Neural crest cell (in vitro differentiated cells): ENCODE measurements around the gene ZFP62. TPM values are rescaled to one million over a fixed set of nuclear protein-coding genes. Genes with fewer than 3 reads are reported as not detected.

Experiments used
- DNase-seq: peaks from one replicate; pipeline ENCODE4 v3.0.0; 2021; ENCODE audit warnings: low read depth, mixed read lengths, low spot score
- H3K27ac Mint-ChIP-seq: one replicate; pipeline ENCODE4 v1.8.0; 2021; ENCODE audit warnings: mild to moderate bottlenecking, mixed read lengths; ENCODE audit not compliant: unreplicated experiment
- H3K27me3 Mint-ChIP-seq: 2 replicates; pipeline ENCODE4 v1.8.0; 2021; ENCODE audit warnings: low read depth, mild to moderate bottlenecking, mixed read lengths
- H3K36me3 Mint-ChIP-seq: 2 replicates; pipeline ENCODE4 v1.8.0; 2021; ENCODE audit warnings: low read depth, mild to moderate bottlenecking, mixed read lengths
- H3K4me1 Mint-ChIP-seq: 2 replicates; pipeline ENCODE4 v1.8.0; 2021; ENCODE audit warnings: mixed read lengths
- H3K4me3 Mint-ChIP-seq: one replicate; pipeline ENCODE4 v1.8.0; 2021; ENCODE audit warnings: mild to moderate bottlenecking, mixed read lengths
- H3K9me3 Mint-ChIP-seq: 2 replicates; pipeline ENCODE4 v1.8.0; 2021; ENCODE audit warnings: mixed read lengths
- total RNA-seq: library from RNA; stranded (reverse); gene quantifications from 2 replicates; pipeline ENCODE4 v1.2.1, GENCODE V29; 2021
- TF ChIP-seq, protein P1 (sequence below): fragments of 200-600 bp; sonication (generic); conservative IDR thresholded peaks from 2 replicates; pipeline ENCODE4 v1.5.0; 2021; ENCODE audit warnings: antibody characterized with exemption, mild to moderate bottlenecking

ZFP62 gene
- total RNA-seq, 1 donor from 2014 or later = 44.4 TPM

DNA sequence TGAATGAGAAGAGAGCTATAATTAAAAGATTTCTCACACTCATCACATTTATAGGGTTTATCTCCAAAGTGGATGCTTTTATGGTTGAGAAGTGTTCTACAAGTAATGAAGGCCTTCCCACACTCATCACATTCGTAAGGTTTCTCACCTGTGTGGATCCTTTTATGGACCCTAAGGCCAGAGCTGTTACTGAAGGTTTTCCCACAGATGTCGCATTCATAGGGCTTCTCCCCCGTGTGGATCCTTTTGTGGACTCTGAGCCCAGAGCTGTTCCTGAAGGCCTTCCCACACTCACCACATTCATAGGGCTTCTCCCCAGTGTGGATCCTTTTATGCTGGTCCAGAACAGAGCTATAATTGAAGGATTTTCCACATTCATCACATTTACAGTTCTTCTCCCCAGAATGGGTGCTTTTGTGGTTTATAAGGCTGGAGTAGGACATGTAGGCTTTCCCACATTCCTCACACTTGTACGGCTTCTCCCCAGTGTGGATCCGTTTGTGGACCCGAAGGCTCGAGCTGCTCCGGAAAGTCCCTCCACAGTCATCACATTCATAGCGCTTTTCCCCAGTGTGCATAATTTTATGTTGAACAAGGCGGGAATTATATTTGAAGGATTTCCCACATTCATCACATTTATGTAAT lies 10.5 kb downstream of the ZFP62 start:
- Mint-ChIP-seq H3K4me1 (no peaks in the 10 kb centered on the region), H3K27me3 (no peaks in the 10 kb centered on the region), H3K4me3 (no peak overlapping the region), H3K36me3 (peaks cover 88% of the 10 kb centered on the region), H3K9me3 (peaks cover 39% of the 10 kb centered on the region), H3K27ac (no peak overlapping the region)
- TF ChIP-seq, protein P1, sequence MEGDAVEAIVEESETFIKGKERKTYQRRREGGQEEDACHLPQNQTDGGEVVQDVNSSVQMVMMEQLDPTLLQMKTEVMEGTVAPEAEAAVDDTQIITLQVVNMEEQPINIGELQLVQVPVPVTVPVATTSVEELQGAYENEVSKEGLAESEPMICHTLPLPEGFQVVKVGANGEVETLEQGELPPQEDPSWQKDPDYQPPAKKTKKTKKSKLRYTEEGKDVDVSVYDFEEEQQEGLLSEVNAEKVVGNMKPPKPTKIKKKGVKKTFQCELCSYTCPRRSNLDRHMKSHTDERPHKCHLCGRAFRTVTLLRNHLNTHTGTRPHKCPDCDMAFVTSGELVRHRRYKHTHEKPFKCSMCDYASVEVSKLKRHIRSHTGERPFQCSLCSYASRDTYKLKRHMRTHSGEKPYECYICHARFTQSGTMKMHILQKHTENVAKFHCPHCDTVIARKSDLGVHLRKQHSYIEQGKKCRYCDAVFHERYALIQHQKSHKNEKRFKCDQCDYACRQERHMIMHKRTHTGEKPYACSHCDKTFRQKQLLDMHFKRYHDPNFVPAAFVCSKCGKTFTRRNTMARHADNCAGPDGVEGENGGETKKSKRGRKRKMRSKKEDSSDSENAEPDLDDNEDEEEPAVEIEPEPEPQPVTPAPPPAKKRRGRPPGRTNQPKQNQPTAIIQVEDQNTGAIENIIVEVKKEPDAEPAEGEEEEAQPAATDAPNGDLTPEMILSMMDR = no peak
- no peak for DNase-seq

DNA sequence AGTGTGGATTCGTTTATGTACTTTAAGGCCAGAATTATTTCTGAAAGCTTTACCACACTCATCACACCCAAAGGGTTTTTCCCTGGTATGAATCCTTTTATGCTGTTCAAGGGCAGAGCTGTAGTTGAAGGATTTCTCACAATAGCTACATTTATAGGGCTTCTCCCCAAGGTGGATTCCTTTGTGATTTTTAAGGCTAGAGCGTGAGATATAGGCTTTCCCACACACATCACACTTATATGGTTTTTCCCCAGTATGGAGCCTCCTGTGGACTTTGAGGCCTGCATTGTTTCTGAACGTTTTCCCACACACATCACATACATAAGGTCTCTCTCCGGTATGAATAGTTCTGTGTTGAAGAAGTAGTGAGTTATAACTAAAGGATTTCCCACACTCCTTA lies 11.2 kb downstream of the ZFP62 start:
- peaks cover 86% of the 10 kb centered on the region for H3K36me3 Mint-ChIP-seq
- H3K27me3 Mint-ChIP-seq = no peaks in the 10 kb centered on the region
- no peaks in the 10 kb centered on the region for H3K4me1 Mint-ChIP-seq
- H3K27ac Mint-ChIP-seq = no peak overlapping the region
- TF ChIP-seq, protein P1 = no peak
- no peak for DNase-seq
- H3K4me3 Mint-ChIP-seq = no peak overlapping the region
- H3K9me3 Mint-ChIP-seq = peaks cover 40% of the 10 kb centered on the region

DNA sequence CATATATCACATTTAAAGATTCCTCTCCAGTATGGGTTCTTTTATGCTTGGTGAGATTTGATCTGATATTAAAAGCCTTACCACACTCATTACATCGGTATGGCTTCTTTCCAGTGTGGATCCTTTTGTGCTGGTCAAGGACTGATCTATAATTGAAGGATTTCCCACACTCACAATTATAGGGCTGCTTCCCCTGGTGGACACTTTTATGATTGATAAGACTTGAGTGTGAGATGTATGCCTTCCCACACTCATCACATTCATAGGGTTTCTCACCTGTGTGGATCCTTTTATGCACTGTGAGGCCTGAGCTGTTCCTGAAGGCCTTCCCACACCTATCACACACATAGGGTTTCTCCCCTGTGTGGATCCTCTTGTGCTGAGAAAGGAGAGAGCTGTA lies 12.2 kb downstream of the ZFP62 start:
- Mint-ChIP-seq H3K4me3 (no peak overlapping the region), H3K9me3 (peaks cover 40% of the 10 kb centered on the region)

DNA sequence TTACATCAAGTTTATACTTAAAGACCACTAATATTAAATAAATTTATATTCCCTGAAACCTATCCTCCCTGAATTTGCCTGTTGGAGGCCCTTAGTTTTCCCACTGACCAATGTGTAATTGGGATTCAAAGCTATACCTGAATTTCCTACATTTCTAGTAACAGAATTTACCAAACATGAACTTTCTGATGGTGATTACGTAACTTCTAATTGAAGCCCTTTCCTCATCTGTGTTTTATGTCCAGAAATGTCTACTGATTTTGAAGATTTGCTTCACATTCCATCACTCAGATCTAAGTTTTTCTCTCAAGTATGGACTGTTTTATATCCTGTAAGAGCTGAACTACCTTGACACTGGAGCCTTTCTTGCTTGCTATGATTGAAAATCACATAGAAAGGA lies 12.8 kb downstream of the ZFP62 start:
- no peak for DNase-seq

More for the DNA sequence above, 12.2 kb downstream of the ZFP62 start:
- Mint-ChIP-seq H3K27ac (no peak overlapping the region), H3K36me3 (peaks cover 85% of the 10 kb centered on the region), H3K4me1 (no peaks in the 10 kb centered on the region), H3K27me3 (no peaks in the 10 kb centered on the region)
- TF ChIP-seq, protein P1 = no peak
- no peak for DNase-seq

DNA sequence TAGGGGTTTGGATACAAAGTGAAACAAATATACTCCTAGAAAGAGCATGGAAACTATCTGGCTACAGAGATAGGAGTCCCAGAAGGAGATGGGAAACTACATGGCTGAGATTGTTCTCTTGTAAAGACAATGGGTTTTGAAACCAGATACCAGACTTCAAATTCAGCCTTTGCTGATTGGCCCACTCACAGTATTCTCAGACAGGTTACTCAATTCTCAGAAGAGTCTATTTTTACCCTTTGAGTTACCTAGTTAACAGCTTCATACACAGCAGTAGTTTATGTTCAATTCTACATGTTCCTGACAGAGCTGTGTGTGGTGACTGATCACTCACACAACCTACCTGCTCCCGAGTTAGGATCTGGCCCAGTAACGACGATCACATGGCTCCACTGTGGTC lies 14.1 kb downstream of the ZFP62 start:
- no peak overlapping the region for H3K27ac Mint-ChIP-seq
- no peak for DNase-seq
- H3K27me3 Mint-ChIP-seq = no peaks in the 10 kb centered on the region
- peaks cover 76% of the 10 kb centered on the region for H3K36me3 Mint-ChIP-seq
- H3K9me3 Mint-ChIP-seq = peaks cover 42% of the 10 kb centered on the region
- H3K4me3 Mint-ChIP-seq = no peak overlapping the region
- H3K4me1 Mint-ChIP-seq = no peaks in the 10 kb centered on the region
- TF ChIP-seq, protein P1 = no peak

More for the DNA sequence above, 12.8 kb downstream of the ZFP62 start:
- Mint-ChIP-seq H3K4me3 (no peak overlapping the region), H3K27me3 (no peaks in the 10 kb centered on the region), H3K9me3 (peaks cover 40% of the 10 kb centered on the region), H3K36me3 (peaks cover 82% of the 10 kb centered on the region), H3K27ac (no peak overlapping the region), H3K4me1 (no peaks in the 10 kb centered on the region)
- TF ChIP-seq, protein P1 = no peak
